GM21737 (cell line): ENCODE measurements around the gene ERCC5.

Source experiments
- ATAC-seq: cut with Tn5 transposase; IDR thresholded peaks from one replicate; pipeline ENCODE4 v1.9.1; 2021; ENCODE audit warnings: mild to moderate bottlenecking, moderate library complexity; ENCODE audit not compliant: unreplicated experiment

ERCC5 gene

DNA sequence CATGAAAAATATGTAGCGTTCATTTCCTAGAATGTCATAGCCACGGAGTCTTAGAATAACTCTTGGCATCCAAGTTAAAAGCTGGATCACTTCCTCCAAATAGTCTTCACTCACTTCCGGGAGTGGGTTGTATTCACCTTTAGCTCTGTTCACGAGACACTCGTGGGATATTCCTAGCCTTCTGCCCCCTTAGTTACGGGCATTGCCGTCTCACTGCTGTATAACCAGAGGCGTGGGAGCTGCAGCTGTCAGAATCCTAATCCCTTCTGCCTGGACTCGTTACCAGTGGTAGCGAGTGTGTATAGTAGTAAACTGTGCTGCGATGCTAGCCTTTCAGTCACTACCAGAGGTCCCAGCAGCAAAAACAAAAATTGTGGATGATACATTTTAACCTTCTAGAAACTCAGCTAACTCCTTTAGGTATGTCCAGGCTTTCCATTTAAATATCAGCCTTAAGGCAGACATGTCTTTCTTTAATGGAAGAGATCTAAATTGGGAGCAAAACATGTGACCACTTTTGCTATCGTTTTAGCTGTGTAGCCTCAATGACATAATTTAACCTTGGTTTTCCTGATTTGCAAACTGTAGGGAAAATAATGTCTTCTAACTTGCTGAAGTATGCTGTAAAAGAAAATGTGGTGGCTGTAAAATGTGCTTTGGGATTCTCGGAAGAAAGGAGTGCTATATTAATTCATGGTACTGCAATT lies 34.1 kb downstream of the ERCC5 start:
- no peak for ATAC-seq

DNA sequence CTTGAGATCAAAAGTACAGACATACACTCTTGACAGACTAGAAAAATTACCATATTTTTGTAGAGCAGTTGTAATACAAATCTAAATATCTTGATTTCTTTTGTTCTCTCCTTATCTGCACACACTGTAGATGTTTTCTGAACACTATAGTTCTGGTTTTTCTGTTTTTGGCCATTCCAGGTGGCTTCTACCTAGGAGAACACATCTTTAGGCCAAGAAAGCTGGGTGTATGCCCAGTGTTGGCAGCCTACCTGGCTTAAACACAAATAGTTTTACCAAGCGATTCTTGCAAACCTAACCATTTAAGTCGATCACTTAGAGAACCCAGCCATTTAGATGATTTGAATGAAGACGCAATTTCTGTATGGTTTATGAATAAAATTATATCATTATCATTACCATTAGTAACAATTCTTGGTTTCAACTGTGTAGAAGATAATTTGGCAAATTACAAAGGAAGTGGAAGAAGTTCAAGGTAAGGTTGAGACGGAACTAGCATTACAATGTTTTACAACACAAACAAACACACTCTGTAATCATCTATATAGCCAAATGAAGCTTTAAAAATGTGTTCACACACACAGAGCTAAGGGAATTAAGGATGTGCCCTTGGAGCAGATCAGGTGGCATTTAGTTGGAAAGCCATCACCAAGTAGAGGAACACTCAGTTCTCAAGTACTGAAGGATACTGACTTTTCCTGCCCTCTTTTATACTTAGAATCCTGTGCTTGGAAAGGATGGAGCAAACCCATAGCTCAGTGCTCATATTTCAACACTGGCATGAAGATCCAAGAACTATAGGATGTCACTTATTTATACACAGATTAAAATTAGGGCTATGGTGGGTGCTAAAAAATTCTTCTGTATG lies 36.2 kb downstream of the ERCC5 start:
- ATAC-seq, result no peak

DNA sequence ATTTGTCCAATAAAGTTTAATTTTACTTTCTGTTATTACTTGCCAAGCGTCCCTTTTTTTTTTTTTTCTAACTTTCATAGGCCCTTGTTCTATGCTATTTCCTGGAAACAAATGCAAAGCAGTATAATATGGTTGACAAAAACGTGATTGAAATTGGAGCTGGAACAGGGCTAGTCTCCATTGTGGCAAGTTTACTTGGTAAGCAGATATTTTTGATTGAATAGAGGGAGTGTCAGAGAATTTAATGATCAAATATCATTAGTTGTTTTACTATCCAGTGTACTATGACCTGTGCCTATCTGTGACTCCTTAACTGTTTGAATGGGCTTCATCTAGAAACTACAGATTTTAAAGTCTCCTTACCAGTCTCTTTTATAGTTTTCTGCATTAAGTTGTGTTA lies 46.7 kb downstream of the ERCC5 start:
- no peak for ATAC-seq

DNA sequence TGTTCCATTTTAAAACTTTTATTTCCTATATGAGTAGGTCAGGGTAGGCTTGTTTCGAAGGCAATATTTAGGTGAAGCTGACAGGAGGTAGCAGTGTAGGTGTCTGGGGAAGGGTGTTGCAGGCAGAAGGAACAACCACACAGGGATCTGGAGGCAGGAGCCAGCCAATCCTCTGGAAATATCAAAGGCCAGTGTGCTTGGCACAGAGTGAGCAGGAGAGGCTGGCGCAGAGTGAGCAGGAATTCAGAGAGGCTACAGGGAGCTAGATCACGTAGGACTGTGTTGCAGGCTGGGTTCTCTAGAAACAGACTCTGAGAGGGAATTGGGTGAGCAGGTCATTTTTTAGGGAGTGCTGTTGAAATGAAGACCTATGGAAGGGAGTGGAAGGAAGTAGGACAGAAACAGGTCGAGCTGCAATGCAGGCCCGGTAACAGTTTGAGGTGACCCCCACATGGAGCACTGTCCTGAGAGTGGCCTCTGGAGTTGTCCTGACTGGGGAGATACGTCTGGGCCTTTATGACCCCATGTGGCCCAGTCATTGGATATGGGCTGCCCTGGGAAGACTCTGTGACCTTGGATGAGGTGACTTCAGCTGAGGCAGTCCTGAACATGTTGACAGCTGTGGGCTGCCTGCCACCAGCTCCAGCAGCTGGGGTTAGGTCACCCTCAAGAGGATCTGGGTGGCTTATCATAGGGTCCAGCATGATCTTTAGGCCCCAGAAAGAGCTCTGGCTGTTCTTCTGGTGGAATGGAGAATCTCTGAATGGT lies 51.7 kb downstream of the ERCC5 start:
- ATAC-seq, result no peak

DNA sequence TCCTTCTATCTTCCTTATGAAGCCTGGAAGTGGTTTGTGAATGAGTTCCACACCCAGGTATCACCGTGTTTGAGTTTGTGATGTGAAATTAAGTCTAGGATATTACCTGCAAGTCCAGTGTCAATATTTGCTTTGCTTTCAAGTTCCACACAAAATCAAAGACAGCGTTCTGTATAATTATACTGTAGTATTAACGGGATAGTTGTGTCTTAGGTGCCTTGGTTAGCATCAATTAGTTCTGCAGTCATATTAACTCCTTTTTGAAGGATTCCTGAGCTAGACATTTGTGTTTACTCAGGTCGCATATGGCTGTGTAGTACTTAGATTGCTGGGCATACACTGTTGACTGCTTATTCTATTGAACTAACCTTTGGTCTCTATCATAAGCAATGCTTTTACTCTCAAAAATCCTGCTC lies 54.4 kb downstream of the ERCC5 start:
- no peak for ATAC-seq

DNA sequence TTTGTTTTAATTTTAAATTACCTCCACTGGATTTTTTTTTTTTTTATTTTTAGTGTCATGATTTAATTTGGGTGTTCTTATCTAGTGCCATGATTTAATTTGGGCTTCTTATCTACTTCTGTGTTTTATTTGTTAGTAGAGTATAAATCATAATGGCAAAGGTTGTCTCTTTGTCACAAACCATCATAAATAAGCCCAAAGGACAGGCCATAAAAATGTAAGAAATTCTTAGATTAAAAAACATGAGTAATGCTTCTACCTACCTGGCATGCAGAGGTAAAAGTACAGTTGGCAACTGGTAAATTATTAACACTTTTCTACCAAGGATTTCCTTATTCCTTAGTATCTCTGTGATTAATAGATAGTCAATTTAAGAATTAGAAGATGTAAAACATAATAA lies 55.2 kb downstream of the ERCC5 start:
- no peak for ATAC-seq

DNA sequence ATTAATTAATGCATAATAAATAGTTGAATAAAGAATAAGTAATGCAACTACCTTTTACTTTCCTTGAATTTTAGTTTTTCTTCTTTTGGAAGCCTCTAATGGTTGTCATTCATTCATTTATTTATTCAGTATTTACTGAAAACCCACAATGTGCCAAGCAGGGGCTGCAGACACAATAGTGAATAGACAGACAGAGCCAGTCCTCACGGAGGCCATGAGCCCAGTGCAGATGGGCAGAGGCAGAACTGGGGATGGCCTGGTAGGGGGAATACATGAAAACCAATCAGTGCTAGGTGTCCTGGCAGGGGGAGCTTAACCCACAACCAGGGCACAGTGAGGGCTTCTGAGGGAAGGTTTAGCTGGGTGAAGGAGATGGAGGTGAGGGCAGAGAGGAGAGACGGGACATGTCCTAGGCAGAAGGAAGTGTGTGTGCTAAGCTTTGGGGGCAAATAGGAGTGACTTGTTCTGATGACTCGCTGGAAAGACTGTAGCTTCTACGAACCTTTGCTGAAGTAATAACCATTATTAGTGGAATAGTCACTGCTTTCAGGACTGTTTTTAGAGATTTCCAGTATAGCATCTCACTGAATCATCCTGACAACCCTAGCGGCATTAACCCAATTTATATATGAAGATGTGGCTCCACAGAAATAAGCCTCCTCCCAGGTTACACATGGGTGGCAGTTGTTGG lies 55.9 kb downstream of the ERCC5 start:
- no peak for ATAC-seq

DNA sequence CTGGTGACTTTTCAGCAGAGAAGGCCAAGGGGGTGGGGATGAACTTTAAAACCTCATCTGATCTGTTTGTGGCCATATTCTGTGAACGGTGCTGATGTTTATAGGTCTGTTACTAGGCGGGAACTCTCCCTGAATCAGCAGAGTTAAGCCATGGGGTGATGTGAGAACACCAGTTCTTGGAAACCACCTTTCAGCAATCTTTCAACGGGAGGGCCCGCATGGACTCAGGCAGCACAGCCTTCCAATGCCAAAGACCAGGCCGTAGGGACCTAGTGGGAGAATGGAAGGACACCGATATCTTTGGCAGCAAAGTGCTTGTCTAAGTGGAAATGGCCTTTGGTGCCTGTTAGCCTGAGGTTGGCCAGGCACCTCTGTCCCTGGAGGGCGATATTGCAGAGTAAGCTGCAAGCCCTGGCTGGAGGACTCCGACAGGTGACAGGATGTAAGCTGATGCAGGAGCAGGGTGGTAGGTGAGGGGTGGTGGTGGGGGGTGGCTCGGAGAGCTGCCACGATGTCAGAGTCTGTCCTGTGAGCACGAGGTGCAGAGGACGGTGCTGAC lies 57.0 kb downstream of the ERCC5 start:
- ATAC-seq, result no peak

DNA sequence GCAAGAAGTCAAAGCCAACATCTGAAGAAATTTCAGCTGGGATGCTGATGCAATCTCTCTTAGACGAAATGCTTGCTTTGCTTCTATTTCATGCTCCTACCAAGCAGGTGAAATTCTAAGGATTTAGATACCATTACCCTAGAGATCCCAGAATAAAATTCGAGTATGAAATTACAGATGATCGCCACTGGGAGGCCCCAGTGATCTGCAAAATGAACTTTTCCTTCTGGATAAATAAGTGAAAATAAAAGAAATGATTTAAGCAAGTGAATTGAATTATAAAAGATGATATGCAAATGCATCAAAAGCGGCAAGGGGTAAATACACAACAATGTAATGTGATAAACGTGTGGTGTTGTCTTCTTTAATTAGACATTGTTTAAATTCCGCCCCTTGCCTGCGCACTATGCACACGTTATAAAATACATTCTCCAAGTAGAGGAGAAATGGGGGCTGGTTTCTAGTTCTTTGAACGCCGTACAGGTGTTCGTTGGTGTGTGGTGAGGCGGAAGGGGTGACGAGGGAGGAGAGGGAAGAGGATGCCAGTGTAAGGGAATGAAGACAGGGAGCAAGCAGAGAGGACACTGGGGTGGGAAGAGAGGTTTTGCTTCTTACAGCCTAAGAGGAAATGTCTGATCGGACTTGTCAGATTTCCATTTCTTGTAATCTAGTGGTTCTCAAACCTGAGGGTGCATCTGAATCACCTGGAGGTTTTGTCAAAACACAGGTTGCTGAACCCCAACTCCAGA lies 58.0 kb downstream of the ERCC5 start:
- no peak for ATAC-seq

DNA sequence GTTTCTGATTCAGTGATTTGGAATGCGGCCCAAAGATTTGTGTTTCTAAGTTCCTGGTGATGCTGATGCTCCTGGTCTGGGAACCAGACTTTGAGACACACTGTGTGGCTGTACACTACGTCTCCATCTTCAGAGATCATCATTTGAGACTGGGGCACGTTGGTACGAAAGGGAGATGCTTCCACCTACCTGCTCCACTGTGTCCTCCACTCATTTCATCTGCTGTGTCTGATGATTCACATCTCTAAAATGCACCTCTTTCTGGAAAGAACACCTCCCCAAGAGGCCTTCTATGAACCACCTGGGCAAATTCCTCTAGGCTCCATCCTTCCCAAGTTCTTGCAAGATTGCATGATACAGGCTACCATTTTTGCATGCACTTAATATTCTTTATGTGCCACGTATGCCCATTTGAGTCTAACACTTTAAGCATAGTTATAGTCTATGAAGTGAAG lies 58.6 kb downstream of the ERCC5 start:
- no peak for ATAC-seq

DNA sequence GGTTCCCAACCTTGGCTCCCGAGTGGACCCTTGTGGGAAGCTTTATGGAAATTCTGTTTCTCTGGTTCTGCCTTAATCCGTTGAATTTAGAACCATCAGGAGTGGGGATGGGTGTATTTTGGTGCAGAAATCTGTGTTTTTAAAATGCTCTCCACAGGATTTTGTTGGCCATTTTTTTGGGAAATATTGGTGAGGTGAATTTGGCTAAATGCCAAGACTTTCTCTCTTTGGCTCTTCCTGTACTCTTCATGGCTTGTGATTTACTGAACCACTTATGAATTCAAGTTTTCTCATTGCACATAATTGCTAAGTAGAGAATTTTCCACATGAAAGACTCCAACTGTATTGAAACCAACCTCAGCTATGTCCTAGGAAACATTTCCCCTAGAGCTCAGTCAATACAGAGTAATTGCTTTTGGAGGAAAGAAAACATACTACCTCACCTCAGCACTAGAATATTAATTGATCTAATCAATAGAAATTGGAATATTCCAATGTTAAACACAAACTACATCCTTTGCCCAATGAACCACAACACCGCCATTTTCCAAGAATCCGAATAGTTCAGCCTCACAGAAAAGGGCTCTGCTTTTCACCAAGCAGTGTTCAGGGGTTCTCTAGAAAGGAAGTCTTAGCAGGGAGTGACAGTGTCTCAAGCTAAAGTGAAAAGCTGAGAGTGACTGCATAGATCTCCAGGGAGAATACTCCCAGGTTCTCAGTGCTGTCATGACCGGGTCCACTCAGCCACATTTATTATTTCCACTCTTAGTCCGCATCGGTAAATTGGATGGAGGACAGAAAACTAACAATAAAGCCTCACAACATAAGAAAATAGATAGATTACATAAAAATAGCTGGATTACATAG lies 60.3 kb downstream of the ERCC5 start:
- no peak for ATAC-seq

DNA sequence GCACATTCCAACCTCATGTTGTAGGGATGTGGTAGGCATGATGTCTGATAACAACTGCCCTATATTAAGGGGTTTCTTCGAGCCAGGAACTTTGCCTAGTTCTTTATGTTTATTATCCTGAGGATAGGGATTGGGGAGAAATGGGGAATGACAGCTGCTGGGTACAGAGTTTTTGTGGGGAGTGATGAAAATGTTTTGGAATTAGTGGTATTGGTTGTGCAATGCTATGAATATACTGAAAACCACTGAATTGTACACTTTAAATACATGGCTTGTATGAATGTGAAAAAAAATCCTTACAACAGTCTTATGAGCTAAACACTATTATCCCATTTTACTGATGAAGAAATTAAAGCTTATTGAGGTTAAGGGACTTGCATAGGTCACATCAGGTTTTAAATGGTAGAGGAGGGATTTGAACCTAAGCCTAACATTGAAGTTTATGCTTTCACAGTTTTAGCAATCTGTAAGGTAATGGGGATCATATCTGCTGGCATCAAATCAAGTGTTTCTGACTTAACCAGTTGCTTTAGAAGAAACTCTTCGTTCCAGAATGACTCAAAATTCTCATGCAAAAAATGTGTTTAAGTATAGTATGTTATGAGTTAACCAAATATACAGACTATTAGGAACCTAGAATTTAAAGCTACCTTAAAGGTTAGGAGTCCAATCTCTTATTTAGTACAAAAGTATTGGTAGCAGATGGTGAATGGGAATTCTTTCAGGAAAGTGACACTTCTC lies 61.4 kb downstream of the ERCC5 start:
- ATAC-seq, result no peak

DNA sequence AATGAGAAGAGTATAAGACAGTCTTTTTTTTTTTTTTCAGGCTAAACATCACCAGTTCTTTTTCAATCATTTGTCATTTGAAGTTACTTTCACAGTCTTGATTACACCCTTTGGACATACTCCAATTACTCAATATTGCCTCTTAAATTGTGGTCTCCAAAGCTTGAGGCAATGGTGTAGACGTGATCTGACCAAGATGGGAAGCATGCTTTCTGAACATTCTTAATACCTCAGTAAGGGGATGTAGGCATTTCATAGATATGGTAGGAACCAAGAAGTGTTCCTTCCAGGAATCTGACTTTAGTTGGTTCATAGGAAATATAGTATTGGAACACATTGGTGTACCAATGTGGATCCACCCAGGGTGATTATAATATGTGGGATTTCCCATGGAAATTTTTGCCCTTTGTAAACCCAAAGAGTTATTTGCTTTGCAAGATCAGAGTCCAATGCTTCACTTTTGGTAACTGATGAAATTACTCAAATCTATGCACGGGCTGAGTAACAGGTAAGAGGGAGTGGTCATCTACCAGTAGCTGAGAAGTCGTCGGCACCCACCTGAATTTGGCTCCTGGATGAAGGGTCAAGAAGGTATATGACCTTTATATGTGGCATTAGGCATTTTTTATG lies 62.2 kb downstream of the ERCC5 start:
- no peak for ATAC-seq

DNA sequence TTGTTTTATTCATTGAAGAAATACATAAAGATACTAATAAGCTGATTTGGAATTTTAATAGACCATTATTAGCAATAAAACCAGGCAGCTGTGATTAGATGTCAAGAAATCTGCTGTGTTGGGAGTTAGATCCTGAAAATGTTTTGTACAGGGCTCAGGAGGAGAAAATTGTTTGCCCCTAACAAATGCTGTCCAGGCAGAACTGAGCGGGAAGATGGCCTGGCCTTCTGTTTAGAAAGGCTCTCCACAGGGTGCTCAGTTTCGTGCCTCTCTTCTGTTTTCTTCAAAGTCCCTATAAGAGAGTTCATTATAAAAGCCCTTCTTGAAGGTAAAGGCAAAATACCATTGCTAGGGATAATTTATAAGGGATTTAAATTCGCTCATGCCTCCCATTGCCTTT lies 64.1 kb downstream of the ERCC5 start:
- ATAC-seq, result no peak

DNA sequence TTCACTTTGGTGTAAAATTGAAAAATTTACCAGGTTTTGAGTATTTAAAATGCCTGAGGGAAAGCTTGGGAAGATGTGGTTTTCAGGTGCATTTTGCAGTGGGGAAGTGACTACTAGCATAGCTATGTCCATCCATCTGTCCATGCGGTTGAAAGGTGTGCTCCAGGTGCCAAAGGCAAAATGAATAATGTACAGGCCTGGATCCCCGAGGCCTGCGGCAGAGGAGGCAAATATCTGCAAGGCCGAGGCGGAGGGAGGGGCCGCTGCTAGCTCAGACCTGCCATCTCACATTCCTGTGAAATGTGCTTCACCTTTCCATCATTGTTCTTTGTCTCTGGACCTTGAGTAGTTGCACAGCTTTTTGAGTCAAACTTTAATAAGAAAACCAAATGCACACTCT lies 65.5 kb downstream of the ERCC5 start:
- ATAC-seq, result no peak

DNA sequence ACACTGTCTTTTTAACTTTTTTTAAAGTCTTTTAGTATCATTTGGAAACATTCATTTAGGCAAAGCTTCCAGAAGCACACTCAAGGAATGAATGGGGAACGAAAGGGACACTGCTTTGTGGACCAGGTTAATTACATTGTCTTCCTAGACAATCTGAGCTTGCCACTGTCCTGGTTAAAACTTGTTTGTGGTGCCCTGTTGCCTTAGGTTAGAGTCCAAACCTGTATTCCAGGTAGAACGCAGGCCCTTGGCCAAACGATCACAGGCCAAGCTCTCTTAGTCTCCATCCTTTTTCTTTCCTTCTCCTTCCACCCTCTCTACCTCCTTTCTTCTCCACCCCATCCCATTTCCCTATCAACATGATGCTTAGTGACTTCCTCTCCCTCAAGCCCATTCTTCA lies 66.8 kb downstream of the ERCC5 start:
- ATAC-seq, result no peak

DNA sequence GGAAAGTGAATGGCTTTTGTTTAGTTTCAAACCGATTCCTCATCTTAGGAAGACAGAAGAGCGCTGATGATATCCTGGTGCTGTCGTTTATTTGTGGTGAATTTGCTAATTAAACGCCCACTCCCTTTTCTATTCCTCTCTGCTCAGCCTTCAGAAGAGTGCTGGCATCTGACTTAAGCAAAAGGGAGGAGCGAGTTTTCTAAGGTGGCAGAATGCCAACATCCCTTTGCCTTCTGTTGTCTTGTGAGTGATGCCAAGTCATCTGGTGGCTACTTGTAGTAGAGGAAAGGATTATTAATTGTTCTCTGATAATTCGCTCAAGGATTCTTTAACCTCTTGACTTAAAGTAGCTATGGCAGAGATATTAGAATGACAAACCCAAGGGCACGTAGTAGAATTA lies 68.1 kb downstream of the ERCC5 start:
- ATAC-seq, result no peak
